CD4-positive, alpha-beta T cell (primary cell): ENCODE measurements around the gene GRID1. TPM values are rescaled to one million over a fixed set of nuclear protein-coding genes. Genes with fewer than 3 reads are reported as not detected.

ENCODE experiments used
- ATAC-seq: fragments of 200-7000 bp; cut with Tn5 transposase; one replicate; pipeline ENCODE4 v1.10.0; 2022; ENCODE audit warnings: mild to moderate bottlenecking; ENCODE audit not compliant: poor library complexity
- CTCF ChIA-PET: fragments of 350-600 bp; sonication (Branson Sonifier 250); formaldehyde crosslinking; loops from one replicate; lab custom pipeline; 2021; ENCODE audit warnings: antibody characterized with exemption, inconsistent platforms; lab: Charles Lee
- POLR2A ChIA-PET: fragments of 350-600 bp; sonication (Branson Sonifier 250); formaldehyde crosslinking; loops from one replicate; lab custom pipeline; 2021; ENCODE audit warnings: antibody characterized with exemption, inconsistent platforms; lab: Charles Lee
- DNase-seq, 14 experiments: peaks; one replicate each; pipeline ENCODE4 v3.0.0-alpha.2; 2013 to 2020; ENCODE audit warnings: mixed read lengths in 2 of 14
- H3K27ac ChIP-seq, 2 donors: one replicate each; pipeline versions ENCODE4 v1.5.1 to v1.7.0; 2013; ENCODE audit warnings: low read length in 2 of 2, low read depth in 1 of 2, mild to moderate bottlenecking in 1 of 2
- H3K27me3 ChIP-seq, 2 experiments: 1 replicate in 1 of 2; 2 replicates in 1 of 2; pipeline versions ENCODE4 v1.6.1 to v1.7.0; 2013; ENCODE audit warnings: low read length in 2 of 2, control low read depth in 1 of 2, mild to moderate bottlenecking in 1 of 2, moderate library complexity in 1 of 2; ENCODE audit not compliant: insufficient read depth in 2 of 2, control insufficient read depth in 1 of 2
- H3K36me3 ChIP-seq: one replicate; pipeline ENCODE4 v1.6.1; 2013; ENCODE audit warnings: low read length, control low read depth; ENCODE audit not compliant: insufficient read depth
- H3K4me1 ChIP-seq: one replicate; pipeline ENCODE4 v1.6.1; 2013; ENCODE audit warnings: low read length, control low read depth; ENCODE audit not compliant: insufficient read depth
- H3K4me3 ChIP-seq: one replicate; pipeline ENCODE4 v1.5.1; 2013; ENCODE audit warnings: mild to moderate bottlenecking, low read length, moderate library complexity
- H3K9me3 ChIP-seq, 2 experiments: 1 replicate in 1 of 2; 2 replicates in 1 of 2; pipeline versions ENCODE4 v1.6.1 to v1.7.0; 2013; ENCODE audit warnings: low read length in 2 of 2, mild to moderate bottlenecking in 2 of 2, control low read depth in 1 of 2, moderate library complexity in 1 of 2; ENCODE audit not compliant: control insufficient read depth in 1 of 2, insufficient read depth in 1 of 2
- H3K27ac Mint-ChIP-seq: one replicate; pipeline ENCODE4 v1.8.0; 2020; ENCODE audit warnings: mixed read lengths
- H3K27me3 Mint-ChIP-seq: one replicate; pipeline ENCODE4 v1.8.0; 2021; ENCODE audit warnings: mixed read lengths
- H3K36me3 Mint-ChIP-seq: one replicate; pipeline ENCODE4 v1.8.0; 2021; ENCODE audit warnings: low read depth, mixed read lengths
- H3K4me1 Mint-ChIP-seq: one replicate; pipeline ENCODE4 v1.8.0; 2021; ENCODE audit warnings: low read depth, mixed read lengths
- H3K4me3 Mint-ChIP-seq: one replicate; pipeline ENCODE4 v1.8.0; 2020; ENCODE audit warnings: mild to moderate bottlenecking, mixed read lengths
- H3K9me3 Mint-ChIP-seq: one replicate; pipeline ENCODE4 v1.8.0; 2020; ENCODE audit warnings: mixed read lengths
- intact Hi-C, 2 experiments: fragments of 100-400 bp; cut with DNase I in 1 of 2; cut with micrococcal nuclease in 1 of 2; formaldehyde crosslinking; loops; one replicate each; pipeline versions ENCODE4 v1.15.1 to v1.9.0; 2023 to 2025; cut with DNase I, micrococcal nuclease
- total RNA-seq, 174 experiments: library from RNA in 2 of 174; stranded (reverse) in 2 of 174; gene quantifications; one replicate each; pipeline ENCODE4 v1.2.3 and lab custom pipeline; 2021 to 2026
- TF ChIP-seq, protein P1 (sequence below): fragments of 200-600 bp; IDR thresholded peaks from one replicate; pipeline ENCODE4 v1.8.0; 2022; ENCODE audit warnings: antibody characterized with exemption, mild to moderate bottlenecking

GRID1 gene
- total RNA-seq, 2 experiments from 2014 or later, result not detected

DNA sequence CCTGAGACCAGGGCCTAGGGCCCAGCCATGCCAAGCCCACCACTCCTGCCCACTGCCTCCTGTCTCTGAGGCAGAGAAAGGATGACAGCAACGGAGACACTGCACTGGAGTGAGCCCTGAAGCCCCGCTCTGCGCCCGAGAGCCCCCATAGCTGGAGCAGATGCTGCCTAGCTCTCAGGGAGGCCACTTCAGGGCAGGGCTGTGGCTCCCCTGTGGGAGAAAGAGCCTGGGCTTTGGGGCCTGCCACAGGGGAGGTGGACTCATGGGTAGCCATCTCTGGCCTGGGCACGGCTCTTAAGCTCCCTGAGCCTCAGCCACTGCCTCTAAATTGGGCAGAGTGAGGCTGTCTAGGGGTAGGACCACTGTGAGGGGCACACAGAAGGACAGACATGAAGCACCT, 214.2 kb downstream of the GRID1 start:
- Mint-ChIP-seq H3K36me3 (no peaks in the 10 kb centered on the region), H3K27me3 (peaks cover 3% of the 10 kb centered on the region), H3K4me1 (no peaks in the 10 kb centered on the region), H3K27ac (no peak overlapping the region), H3K4me3 (no peak overlapping the region), H3K9me3 (no peaks in the 10 kb centered on the region)
- ATAC-seq (no peak), DNase-seq (no peak)
- TF ChIP-seq, protein P1, sequence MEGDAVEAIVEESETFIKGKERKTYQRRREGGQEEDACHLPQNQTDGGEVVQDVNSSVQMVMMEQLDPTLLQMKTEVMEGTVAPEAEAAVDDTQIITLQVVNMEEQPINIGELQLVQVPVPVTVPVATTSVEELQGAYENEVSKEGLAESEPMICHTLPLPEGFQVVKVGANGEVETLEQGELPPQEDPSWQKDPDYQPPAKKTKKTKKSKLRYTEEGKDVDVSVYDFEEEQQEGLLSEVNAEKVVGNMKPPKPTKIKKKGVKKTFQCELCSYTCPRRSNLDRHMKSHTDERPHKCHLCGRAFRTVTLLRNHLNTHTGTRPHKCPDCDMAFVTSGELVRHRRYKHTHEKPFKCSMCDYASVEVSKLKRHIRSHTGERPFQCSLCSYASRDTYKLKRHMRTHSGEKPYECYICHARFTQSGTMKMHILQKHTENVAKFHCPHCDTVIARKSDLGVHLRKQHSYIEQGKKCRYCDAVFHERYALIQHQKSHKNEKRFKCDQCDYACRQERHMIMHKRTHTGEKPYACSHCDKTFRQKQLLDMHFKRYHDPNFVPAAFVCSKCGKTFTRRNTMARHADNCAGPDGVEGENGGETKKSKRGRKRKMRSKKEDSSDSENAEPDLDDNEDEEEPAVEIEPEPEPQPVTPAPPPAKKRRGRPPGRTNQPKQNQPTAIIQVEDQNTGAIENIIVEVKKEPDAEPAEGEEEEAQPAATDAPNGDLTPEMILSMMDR, result no peak
- intact Hi-C loops, result no loop called here
- ChIA-PET POLR2A (no interaction called here), CTCF (no interaction called here)
- Histone ChIP-seq H3K36me3 (no peaks in the 10 kb centered on the region), H3K27ac (no peak overlapping the region), H3K27me3 (no peaks in the 10 kb centered on the region), H3K4me1 (no peaks in the 10 kb centered on the region), H3K4me3 (no peak overlapping the region), H3K9me3 (no peaks in the 10 kb centered on the region)

DNA sequence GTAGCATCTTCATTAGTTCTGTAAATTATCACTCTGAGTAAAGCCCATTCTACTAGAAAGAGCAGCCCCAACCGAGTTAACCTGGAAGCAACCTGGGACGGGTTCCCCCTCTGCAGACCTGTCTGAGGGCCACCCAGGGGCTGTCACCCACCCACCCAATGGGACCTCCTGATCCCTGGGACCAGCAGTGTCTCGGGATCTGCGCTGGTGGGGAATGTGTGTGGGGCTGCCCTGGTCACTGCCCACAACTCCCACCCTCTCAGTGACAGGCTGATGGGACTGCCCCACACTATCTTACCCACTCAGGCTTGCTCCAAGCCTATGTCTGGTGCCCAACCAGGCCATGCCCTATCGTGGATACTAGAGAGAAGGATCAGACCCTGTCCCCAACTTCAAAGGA, 215.0 kb downstream of the GRID1 start:
- H3K27ac Mint-ChIP-seq, result no peak overlapping the region
- intact Hi-C loops, result no loop called here
- ChIA-PET CTCF (no interaction called here), POLR2A (no interaction called here)
- no peaks in the 10 kb centered on the region for H3K36me3 Mint-ChIP-seq
- H3K4me3 Mint-ChIP-seq, result no peak overlapping the region
- no peaks in the 10 kb centered on the region for H3K27me3 ChIP-seq
- H3K27me3 Mint-ChIP-seq, result peaks cover 3% of the 10 kb centered on the region
- TF ChIP-seq, protein P1, result no peak
- no peaks in the 10 kb centered on the region for H3K9me3 ChIP-seq
- no peak overlapping the region for H3K27ac ChIP-seq
- H3K4me3 ChIP-seq, result no peak overlapping the region
- no peaks in the 10 kb centered on the region for H3K36me3 ChIP-seq
- no peaks in the 10 kb centered on the region for H3K4me1 ChIP-seq
- H3K9me3 Mint-ChIP-seq, result no peaks in the 10 kb centered on the region
- DNase-seq, result no peak
- H3K4me1 Mint-ChIP-seq, result no peaks in the 10 kb centered on the region
- ATAC-seq, result no peak

DNA sequence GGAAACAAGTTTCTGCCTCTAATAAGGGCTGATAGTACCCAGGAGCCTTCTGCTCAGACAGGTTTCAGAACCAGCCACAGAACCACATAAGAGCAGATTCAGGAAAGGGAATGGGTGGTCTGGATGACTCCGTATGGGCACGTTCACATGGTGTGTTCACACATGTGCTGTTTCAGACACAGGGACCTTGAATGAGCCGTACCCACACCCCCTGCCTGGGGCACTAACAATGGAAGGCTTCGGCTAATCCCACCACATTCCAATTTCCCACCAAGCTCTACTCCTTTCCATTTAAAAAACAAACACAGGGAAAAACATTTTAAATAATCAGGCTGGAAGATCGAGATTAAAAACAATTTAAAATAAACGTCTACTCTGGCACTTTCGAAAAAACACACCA, 217.3 kb downstream of the GRID1 start:
- Histone ChIP-seq H3K4me3 (no peak overlapping the region), H3K27me3 (no peaks in the 10 kb centered on the region), H3K4me1 (no peaks in the 10 kb centered on the region), H3K27ac (no peak overlapping the region), H3K9me3 (no peaks in the 10 kb centered on the region), H3K36me3 (no peaks in the 10 kb centered on the region)
- no peak for DNase-seq
- peaks cover 7% of the 10 kb centered on the region for H3K27me3 Mint-ChIP-seq
- no peak for ATAC-seq
- no peaks in the 10 kb centered on the region for H3K36me3 Mint-ChIP-seq
- H3K4me3 Mint-ChIP-seq, result no peak overlapping the region
- H3K27ac Mint-ChIP-seq, result no peak overlapping the region
- intact Hi-C loops, result no loop called here
- TF ChIP-seq, protein P1, result no peak
- ChIA-PET CTCF (no interaction called here), POLR2A (no interaction called here)
- no peaks in the 10 kb centered on the region for H3K4me1 Mint-ChIP-seq
- H3K9me3 Mint-ChIP-seq, result no peaks in the 10 kb centered on the region
